GM21447 (cell line): ENCODE data around the gene PPIF.

Experiments used
- ATAC-seq: cut with Tn5 transposase; IDR thresholded peaks from one replicate; pipeline ENCODE4 v1.9.1; 2021; ENCODE audit not compliant: unreplicated experiment

Gene PPIF

DNA sequence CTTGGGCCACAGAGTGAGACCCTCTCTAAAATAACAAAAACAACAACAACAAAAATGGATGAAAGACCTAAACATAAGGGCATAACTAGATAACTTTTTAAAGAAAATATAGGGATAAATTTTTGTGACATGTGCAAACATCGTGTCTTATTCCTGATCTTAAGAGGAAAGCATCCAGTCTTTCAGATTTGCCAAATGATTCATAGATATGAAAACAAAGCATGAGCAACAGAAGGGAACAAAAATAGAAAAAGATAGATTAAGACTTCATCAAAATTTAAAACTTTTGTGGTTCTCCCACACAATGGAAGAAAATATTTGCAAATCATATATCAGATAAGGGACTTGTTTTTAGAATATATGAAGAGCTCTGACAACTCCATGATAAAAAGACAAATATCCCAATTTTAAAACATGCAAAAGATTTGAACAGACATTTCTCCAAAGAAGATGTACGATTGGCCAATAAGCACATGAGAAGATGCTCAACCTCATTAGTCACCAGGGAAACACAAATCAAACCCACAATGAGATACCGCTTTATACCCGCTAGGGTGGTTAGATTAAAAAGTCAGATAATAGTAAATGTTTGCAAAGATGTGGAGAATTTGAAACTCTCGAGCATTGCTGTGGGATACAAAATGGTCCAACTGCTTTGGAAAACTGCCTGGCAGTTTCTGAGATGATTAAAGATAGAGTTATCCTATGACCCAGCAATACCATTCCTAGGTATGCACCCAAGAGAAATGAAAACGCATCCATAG is 20.3 kb downstream of the PPIF start:
- ATAC-seq, result no peak

DNA sequence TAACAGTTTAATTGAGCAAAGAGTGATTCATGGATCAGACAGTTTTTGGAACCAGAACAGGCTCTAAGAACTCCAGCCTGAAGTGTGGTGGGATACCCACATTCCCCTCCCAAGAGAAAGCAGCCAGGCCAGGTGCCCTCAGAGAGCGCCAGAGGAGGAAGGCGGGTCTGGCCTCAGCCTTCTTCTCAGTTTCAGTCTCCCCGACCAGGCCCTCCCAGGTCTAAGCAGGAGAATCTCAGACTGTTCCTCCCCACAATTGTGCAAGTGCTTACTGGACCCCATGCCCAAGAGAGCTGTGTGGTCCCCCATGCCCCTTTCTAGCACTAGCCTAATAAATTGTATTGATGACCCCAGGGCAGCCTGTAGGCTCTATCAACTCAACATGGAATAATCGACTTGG is 25.6 kb downstream of the PPIF start:
- no peak for ATAC-seq

DNA sequence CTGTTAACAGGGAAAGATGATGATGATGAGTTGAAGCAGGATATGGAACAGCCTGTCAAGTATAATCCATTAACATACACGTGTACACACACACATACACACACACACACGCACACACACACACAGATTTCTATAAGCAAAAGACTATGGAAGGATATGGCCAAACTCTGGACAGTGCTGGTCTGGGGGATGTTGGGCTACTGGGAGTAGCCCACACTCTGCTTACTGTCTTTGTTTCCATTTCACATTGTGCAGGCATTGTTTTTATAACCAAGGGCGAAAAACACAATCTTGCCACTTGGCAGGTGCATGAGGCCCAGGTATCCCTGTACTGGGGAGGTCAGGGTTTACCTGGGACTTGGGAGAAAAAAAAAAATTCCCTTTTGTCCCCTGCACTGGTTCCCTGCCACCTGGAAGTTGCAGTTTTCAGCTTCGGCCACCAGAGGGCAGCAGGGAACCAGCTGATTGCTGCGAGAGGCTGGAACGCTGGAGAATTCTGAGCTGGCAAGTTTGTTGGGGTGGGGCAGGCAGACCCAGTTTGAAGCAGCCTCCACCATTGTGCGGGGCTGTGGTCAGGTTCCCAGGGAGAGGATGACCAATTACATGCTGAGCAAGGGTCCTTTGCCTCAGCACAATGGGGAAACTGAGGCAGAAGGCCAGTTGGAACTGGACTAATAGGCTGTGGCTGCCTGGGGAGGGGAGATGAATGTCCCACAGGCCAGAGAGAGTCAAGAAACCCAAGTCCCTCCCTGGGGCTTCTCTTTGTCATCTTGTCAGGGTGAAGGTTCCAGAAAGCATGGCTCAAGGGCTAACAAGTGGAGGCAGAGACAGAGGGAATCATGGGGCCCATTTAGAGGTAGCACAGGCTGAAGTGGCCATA is 27.3 kb downstream of the PPIF start:
- peak; percentile 67 for ATAC-seq

DNA sequence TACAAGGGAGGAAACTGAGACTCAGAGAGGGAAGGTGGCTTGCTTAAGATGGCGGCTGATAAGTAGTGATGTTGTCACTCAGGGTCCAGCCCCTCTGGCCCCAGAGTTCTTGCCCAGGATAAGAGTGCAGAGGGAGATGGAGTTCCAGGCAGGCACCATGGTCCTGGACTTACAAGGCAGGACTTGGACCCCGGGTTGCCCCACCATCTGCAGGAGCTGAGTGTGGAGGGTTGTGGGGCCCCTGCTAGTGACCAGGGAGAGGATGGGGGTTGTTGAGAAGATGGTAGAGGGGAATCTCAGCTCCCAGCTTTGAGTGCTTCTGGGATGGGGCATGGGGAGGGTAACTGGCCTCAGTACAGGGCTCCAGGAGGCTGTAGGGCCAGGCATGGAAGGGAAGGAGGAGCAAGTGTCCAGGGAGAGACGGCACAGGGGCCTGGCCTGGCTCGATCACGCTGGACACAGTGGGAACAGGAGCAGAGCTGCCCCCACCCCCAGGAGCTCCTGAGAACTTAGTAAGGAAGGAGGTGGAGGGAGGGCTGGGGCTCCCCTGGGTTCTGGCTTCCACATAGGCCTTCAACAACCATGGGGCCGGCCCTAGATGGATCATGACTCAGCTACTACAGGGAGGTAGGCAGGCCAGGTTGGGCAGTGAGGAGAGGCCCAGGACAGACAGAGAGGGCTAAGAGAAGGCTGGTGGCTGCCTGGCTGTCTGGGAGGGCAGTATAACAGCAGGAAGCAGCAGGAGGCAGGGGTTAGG is 28.2 kb downstream of the PPIF start:
- ATAC-seq, result no peak

DNA sequence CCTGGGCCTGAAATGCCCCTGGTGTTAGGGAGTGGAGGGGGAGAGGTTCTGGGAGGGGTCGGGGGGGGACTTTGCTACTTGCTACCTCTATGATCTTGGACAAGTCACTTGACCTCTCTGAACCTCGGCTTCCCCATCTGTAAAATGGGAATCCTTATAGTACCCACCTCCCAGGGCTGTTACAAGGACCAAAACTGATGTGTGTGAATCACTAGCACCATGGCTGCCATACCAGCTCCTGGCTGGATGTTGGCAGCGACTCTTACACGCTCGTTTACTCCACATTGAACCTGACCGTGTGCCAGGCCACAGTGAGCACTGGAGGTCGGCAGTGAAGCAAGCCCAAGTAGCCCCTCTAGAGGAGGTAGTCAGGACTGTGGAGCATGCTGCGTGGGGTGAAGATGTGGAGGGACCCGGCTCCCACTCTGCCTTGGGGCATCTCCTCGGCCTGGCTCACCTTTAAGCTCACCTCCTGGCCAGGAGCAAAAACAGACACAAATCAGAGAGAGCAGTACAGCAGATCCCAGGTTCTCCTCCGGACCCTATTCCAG is 28.9 kb downstream of the PPIF start:
- ATAC-seq, result no peak

DNA sequence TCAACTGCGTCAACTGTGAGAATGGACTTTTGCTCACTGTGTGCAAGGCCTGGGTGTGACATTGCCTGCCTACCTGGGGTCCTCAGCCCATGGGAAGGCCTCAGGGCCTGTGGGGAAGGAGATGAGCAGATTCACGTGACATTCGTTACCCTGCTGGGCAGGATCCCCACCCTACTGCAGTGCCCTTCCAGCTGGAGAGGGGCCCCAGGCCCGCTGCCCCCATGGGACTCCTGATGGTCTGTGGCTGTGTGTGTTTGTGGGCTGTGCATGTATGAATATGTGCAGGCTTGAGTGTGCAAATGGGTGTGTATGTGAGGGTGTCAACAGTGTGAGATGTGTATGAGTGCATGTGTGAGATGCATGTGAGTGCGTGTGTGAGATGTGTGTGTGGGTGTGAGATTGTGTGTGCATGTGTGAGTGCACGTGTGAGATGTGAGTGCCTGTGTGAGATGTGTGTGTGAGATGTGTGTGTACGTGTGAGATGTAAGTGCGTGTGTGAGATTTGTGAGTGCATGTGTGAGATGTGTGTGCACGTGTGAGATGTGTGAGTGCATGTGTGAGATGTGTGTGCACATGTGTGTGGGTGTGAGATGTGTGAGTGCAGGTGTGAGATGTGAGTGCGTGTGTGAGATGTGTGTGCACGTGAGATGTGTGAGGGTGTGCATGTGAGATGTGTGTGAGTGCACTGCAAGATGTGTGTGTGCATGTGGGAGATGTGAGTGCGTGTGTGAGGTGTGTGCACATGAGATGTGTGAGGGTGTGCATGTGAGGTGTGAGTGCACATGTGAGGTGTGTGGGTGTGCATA is 29.7 kb downstream of the PPIF start:
- no peak for ATAC-seq

DNA sequence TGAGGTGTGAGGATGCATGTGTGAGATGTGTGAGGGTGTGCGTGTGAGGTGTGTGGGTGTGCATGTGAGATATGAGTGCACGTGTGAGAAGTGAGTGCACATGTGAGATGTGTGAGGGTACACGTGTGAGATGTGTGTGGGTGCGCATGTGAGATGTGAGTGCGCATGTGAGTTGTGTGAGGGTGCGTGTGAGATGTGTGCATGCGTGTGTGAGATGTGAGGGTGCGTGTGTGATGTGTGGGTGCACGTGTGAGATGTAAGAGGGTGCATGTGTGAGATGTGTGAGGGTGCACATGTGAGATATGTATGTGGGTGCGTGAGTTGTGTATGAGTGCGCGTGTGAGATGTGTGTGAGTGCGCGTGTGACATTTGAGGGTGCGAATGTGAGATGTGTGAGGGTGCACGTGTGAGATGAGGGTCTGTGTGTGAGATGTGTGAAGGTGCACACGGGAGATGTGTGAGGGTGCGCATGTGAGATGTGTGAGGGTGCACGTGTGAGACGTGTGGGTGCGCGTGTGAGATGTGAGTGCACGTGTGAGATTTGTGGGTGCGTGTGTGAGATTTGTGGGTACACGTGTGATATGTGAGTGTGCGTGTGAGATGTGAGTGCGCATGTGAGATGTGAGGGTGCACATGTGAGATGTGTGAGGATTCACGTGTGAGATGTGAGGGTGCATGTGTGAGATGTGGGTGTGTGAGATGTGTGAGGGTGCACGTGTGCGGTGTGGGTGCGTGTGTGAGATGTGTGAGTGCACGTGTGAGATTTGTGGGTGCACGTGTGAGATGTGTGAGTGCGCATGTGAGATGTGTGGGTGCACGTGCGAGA is 30.5 kb downstream of the PPIF start:
- ATAC-seq, result no peak

DNA sequence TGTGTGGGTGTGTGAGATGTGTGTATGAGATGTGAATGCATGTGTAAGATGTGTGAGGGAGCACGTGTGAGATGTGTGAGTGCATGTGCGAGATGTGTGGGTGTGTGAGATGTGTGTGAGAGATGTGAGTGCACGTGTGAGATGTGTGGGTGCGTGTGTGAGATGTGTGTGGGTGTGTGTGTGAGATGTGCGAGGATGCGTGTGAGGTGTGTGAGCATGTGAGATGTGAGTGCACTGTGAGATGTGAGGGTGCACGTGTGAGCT is 31.0 kb downstream of the PPIF start:
- no peak for ATAC-seq

DNA sequence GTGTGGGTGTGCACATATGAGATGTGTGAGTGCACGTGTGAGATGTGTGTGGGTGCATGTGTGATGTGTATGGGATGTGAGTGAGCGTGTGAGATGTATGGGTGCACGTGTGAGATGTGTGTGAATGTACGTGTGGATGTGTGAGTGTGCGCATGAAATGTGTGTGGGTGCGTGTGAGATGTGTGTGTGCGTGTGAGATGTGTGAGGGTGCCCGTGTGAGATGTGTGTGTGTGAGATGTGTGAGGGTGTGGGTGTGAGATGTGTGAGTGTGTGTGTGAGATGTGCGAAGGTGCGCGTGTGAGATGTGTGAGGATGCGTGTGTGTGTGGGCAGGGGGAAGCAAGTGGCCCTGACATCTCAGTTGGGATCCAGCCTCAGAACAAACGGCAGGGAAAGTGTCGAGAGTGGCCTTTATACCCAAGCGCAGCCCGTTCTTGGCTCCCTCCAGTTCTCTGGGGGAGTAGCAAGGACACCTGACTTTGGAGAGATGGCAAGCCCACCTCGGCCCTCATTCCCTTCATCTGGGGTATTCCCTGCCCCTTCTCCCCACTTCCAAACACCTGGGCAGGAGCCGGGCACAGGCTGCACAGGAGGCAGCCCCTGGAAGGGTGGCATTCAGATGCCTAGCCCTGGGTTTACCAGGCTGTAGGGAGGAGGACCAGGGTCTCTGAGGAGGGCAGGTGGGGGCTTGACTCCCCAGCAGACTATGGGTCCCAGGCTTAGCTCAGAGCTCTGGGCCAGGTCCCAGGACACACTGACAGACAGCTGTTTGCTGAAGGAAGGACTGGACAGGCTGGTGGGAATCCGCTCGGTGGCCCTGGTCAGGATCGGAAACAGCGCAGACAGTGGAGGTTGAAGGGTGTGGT is 31.6 kb downstream of the PPIF start:
- ATAC-seq, result no peak

DNA sequence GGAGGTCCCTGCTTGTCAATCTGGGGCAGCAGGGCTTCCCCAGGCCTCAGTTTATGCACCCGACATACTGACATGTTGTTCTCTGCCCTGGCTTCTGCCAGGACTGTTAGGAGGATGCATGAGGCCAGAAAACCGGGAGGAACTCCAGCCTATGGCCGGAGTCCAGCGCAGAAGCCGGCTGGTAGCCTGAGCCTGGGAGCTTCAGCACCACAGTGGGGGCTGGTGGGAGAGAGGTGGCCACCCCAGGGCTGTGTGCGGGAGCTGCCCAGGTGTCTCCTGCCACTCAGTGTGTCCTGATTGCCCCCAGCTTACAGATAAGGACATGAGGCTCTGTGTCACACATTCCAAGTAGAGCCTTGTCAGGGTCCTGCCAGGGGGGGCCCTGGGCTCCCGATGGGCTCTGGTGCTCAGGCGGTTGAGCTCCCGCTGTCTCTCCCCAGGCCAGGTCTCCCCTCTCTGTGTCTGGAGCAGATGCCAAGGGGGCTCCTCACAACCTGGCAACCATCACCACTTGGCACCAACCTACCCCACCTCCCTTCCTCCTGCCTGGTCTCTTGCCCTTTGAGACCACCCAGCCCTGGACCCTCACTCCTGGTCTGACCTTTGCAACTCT is 32.3 kb downstream of the PPIF start:
- no peak for ATAC-seq

DNA sequence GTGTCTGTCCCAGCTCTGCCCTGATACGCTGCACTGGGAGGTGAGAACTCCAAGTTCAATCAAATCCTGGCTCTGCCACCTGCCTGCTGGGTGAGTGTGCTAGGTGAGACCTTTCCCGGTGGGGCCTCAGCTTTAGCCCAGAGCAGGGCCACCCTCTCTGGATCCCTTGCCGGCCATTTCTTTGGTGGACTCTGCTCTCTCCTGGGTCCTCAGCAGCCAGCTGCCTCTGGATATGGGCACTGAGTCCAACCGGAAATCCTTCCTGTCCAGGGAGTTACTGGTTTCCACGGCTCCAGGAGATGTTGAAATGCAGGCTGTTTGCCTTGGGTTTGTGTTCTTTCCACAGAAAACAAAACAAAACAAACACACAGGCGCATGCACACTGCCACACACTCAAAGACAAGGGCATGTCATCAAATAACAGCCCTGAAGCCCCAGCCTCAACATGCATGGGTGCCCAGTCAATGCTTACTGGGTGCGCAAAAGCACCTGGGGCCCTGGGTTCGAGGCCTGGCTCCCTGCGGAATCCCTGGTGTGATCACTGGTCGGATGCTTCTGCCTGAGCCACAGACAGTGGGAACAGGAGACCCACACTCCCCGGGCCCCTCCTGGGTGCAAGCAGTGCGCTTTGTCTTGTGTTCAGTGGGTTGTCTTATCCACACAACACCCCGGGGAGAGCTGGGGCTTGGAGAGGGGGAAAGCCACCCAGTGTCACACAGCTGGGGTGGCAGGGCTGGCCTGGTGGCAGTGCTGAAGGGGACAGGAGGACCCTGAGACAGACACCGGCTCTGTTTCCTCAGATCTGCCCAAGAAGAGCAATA is 33.1 kb downstream of the PPIF start:
- ATAC-seq, result no peak

DNA sequence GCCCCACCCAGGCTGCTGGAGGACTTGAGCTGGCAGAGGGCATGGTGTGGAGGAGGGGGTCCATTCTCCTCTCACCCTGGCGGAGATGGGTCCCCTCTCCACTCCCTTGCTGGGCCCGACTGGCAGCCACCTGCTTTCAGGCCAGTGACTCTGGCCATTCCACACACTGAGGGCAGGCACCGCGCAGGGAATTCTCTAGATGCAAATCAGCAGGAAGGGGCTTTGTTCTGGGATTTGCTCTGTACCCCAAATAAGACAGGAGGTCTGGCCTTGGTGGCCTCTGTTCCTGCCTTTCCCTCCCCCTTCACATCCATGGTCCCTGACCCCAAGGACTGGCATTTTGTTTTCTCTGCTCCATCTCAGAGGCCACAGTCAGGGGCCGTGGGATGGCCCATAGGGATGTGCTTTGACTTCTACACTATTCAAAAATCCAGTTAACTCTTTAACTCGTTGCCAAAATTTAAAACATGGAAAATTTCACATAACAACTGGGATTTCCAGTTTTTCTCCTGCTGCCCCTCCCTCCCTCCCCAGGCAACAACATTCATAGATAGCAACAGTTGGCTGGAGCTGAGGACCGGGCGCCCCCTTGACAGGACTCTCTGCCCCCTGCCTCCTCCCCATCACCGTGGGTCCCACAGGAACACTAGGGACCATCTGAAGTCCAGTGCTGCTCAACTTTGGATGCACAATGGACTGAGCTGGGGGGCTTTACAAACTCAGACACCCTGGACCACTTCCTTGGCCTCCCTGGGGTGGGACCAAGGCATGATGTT is 33.9 kb downstream of the PPIF start:
- ATAC-seq, result no peak

DNA sequence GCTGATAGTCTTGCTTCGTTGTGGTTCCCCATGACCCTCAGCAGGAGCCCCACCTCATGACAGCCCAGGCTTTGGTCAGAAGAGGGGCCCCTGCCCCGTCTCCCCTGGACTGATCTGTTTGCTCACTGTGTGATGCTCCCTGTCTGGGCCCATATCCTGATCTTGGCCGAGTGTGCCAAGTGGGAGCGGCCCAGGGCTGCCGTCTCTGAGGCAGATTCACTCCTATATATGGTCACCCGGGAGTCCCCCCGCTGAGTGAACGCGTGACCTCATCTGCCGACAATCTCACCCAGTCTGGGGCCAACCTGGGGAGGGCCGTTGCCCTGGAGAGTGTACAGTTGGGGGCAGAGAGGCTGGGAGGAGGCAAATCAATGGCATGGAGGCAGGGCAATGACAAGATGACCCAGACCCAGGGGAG is 34.5 kb downstream of the PPIF start:
- ATAC-seq, result no peak

DNA sequence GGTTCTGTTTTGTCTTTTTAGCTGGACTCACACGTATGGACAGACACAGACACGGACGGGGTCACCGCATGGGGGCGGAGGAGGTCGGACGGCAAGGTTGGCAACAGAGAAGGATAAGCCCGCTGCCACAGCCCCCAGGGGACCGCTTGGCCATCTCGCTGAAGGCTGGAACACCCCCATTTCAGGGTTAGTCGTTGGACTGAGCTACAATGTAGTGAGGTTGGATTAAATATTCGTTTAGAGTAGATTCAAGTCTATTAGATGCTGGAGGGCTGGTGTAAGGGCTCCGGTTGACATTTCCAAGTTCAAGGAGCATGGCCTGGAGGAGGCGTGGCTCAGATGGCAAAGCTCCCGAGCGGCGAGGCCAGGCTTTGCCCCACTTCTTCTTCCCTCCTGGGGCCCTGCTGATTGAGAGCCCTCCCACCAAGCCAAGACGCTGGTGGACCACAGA is 35.2 kb downstream of the PPIF start:
- ATAC-seq, result no peak

DNA sequence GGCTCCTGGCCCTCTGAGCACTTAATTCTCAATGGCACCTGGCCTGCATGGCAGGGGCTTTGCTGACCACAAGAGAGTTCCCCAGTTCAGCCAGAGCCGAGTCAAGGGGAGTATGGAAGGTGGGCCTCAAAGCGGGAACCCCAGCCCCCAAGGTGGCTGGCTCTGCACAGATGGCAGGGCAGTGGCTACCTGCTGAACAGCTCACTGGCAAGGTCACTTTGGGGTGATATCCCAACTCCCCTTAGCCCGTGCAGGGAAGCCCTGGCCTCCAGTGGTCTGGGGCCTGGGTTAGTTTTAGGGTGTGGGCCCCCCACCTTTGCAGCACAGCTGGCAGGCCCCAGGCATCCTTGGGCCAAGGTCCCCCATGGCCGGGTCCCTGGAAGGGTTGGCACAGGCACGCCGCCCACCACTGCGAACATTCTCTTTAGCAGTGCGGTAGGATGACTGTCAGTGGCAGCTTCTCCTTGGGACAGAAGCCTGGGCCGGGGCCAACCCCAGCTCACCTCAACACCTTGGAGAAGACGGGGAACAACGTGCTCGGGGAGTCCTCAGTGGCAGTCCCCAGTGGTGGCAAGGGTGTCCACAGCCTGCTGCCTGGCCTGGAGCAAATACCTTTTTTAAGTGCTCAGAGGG is 36.8 kb downstream of the PPIF start:
- no peak for ATAC-seq

DNA sequence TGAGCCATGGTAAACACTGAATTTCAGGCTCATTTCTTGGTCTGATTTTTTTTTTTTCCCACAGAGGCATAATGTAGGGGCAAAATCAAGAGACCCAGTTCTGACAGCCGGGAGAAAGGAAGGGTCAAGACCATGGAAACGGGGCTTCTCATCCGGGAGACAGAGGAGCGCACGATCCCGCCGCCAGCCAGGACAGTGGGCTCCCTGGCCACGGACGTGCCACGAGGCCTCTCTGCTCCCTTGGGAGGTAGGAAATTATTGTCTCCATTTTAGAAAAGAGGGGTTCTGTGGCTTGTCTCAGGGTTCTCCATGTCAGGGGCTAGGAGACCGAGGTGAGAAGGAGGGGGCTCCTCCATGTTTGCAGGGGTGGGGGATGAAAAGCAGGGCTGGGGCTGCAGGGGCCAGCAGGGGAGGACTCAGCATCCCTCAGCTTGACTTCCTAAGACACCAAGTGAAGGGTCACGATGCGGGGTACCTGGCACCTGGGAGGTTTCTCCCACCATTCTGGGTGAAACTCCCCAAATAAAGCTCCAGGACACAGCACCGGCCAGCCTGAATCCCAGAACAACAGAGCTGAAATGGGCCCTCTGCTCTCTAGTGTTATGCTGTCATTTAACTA is 37.6 kb downstream of the PPIF start:
- no peak for ATAC-seq
